ENCODE results near the gene TBC1D30.

DNA sequence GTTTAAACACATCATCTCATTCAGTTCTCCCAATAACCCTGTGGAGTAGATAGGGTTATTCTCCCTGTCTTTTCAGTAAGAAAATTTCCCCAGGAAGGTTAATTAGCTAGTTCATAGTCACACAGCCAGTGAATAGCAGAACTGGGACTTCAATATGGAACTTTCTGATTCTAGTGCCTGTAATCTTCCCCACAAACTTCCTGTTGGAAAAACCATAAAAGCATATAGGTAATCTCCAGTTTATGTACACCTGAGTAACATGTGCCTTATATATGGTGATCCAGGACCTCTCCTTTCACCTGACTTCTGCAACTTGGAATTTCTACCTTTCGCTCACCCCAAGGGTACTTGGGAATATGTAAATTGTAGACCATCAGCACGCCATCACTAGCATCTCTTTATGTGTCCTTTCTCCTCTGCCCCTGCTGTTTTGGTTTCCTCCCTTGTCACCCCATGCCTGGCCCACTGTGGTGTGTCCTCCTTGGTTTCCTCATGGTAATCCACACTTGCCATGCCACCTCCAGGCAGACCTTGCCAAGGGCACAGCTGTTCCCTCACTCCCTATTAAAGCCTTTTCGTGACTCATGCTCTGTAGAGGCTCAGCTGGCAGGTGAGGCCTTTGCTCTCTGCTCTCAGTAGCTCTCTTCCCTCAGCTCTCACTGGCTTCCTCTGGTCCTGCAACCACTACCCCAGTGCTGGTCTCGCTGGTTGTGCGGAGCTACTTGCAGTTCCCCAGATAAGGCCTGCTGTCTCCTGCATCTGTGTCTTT, 16.7 kb downstream of the TBC1D30 start:
- no peak for TF ChIP-seq POLR2A (IDR thresholded peaks at IDR 0.05)
- TF ChIP-seq, protein P1, sequence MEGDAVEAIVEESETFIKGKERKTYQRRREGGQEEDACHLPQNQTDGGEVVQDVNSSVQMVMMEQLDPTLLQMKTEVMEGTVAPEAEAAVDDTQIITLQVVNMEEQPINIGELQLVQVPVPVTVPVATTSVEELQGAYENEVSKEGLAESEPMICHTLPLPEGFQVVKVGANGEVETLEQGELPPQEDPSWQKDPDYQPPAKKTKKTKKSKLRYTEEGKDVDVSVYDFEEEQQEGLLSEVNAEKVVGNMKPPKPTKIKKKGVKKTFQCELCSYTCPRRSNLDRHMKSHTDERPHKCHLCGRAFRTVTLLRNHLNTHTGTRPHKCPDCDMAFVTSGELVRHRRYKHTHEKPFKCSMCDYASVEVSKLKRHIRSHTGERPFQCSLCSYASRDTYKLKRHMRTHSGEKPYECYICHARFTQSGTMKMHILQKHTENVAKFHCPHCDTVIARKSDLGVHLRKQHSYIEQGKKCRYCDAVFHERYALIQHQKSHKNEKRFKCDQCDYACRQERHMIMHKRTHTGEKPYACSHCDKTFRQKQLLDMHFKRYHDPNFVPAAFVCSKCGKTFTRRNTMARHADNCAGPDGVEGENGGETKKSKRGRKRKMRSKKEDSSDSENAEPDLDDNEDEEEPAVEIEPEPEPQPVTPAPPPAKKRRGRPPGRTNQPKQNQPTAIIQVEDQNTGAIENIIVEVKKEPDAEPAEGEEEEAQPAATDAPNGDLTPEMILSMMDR (IDR thresholded peaks at IDR 0.05), result no peak
